HEK293T (cell line): Measurements from ENCODE around the gene SERTAD2.

ENCODE experiments used
- ARNT ChIP-seq: fragments of 450-650 bp; IDR thresholded peaks from 2 replicates; pipeline ENCODE4 v1.6.1; 2017; ENCODE audit warnings: mild to moderate bottlenecking
- BHLHE40 ChIP-seq: fragments of 450-650 bp; IDR thresholded peaks from 2 replicates; pipeline ENCODE4 v1.6.1; 2016; ENCODE audit warnings: mild to moderate bottlenecking, moderate library complexity, borderline replicate concordance
- ELF4 ChIP-seq: fragments of 450-650 bp; IDR thresholded peaks from 2 replicates; pipeline ENCODE4 v1.6.1; 2017; ENCODE audit warnings: antibody characterized with exemption
- FOXA1 ChIP-seq: fragments of 450-650 bp; IDR thresholded peaks from 2 replicates; pipeline ENCODE4 v1.6.1; 2016; ENCODE audit warnings: mild to moderate bottlenecking
- FOXM1 ChIP-seq: fragments of 450-650 bp; IDR thresholded peaks from 2 replicates; pipeline ENCODE4 v1.6.1; 2017; ENCODE audit warnings: mild to moderate bottlenecking, borderline replicate concordance
- L3MBTL2 ChIP-seq: fragments of 450-650 bp; conservative IDR thresholded peaks from 2 replicates; pipeline ENCODE4 v1.6.1; 2016; ENCODE audit warnings: mild to moderate bottlenecking
- LEF1 ChIP-seq: fragments of 450-650 bp; IDR thresholded peaks from 2 replicates; pipeline ENCODE4 v1.6.1; 2017; ENCODE audit warnings: mild to moderate bottlenecking, borderline replicate concordance
- NFRKB ChIP-seq: fragments of 450-650 bp; IDR thresholded peaks from 2 replicates; pipeline ENCODE4 v1.6.1; 2016; ENCODE audit warnings: mild to moderate bottlenecking, moderate library complexity
- SP1 ChIP-seq: fragments of 450-650 bp; IDR thresholded peaks from 2 replicates; pipeline ENCODE4 v1.6.1; 2017
- TARDBP ChIP-seq: fragments of 450-650 bp; IDR thresholded peaks from 2 replicates; pipeline ENCODE4 v1.6.1; 2016
- ZNF384 ChIP-seq: fragments of 450-650 bp; IDR thresholded peaks from 2 replicates; pipeline ENCODE4 v1.6.1; 2016
- TF ChIP-seq, protein P1 (sequence below): fragments of 450-650 bp; IDR thresholded peaks from 2 replicates; pipeline ENCODE4 v1.6.1; 2016

DNA sequence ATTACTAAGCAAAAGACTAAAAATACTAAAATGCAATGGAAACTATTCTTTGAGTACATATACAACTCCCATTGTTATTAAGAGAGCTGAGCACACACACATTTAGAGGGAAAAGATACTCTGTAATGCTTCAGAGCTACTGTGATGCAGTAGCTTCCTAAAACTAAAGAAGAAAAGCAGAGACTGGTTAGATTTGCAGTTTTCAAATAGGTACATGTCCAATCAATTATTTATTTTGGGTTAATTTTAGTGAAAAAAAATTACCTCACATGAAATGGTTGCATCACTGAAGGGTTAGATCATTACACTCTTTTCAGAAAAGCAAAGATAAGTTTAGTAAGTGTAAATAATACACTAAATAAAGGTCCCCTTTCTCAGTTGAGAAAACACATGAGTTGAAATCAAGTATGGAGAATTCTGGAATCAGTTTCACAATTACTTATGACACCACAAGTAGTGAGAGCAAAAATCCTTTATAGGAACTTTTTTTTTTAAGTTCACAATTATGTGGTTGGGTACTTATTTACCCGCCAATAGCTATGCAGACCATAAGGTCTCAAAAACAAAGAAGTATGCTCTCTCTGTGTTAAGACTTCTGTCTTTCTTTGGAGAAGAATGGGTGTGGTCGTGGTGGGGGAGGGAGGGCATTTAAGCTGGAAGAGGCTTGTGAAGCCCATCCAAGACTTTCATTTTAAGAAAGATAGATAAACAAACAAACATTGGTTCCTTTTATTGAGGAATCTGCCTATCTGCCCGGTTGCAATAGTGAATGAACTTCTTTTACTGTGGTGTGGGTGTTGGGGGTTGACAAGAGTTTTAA, 25.3 kb upstream of the SERTAD2 start:
- TF ChIP-seq LEF1 (no peak), FOXM1 (no peak), ARNT (no peak), BHLHE40 (no peak), NFRKB (no peak), FOXA1 (no peak), SP1 (no peak), ELF4 (no peak), TARDBP (no peak), ZNF384 (no peak), L3MBTL2 (no peak)
- TF ChIP-seq, protein P1, sequence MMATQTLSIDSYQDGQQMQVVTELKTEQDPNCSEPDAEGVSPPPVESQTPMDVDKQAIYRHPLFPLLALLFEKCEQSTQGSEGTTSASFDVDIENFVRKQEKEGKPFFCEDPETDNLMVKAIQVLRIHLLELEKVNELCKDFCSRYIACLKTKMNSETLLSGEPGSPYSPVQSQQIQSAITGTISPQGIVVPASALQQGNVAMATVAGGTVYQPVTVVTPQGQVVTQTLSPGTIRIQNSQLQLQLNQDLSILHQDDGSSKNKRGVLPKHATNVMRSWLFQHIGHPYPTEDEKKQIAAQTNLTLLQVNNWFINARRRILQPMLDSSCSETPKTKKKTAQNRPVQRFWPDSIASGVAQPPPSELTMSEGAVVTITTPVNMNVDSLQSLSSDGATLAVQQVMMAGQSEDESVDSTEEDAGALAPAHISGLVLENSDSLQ: no peak
